Mesenchymal stem cell (in vitro differentiated cells and primary cell): ENCODE measurements around the gene SUN1.

Experiments
- DNase-seq: peaks from one replicate; pipeline ENCODE4 v3.0.0-alpha.2; 2013
- H2AFZ ChIP-seq: one replicate; pipeline ENCODE4 v1.6.1; 2013; ENCODE audit warnings: low read depth, mild to moderate bottlenecking, control low read depth, inconsistent platforms, low read length, moderate library complexity
- H2AK5ac ChIP-seq: 2 replicates; pipeline ENCODE4 v1.6.1; 2013; ENCODE audit warnings: low read length, moderate library complexity, mild to moderate bottlenecking, inconsistent platforms; ENCODE audit not compliant: severe bottlenecking
- H2BK120ac ChIP-seq: one replicate; pipeline ENCODE4 v1.6.1; 2013; ENCODE audit warnings: low read depth, mild to moderate bottlenecking, inconsistent platforms, low read length, moderate library complexity
- H2BK12ac ChIP-seq, 2 experiments: one replicate each; pipeline ENCODE4 v1.6.1; 2013; ENCODE audit warnings: inconsistent platforms in 2 of 2, low read length in 2 of 2, mild to moderate bottlenecking in 2 of 2, moderate library complexity in 2 of 2, control low read depth in 1 of 2
- H2BK15ac ChIP-seq: one replicate; pipeline ENCODE4 v1.6.1; 2013; ENCODE audit warnings: mild to moderate bottlenecking, low read depth, inconsistent platforms; ENCODE audit not compliant: poor library complexity, severe bottlenecking
- H2BK5ac ChIP-seq: 2 replicates; pipeline ENCODE4 v1.6.1; 2013; ENCODE audit warnings: low read depth, mild to moderate bottlenecking, low read length, control low read depth, inconsistent platforms; ENCODE audit not compliant: poor library complexity, severe bottlenecking
- H3K14ac ChIP-seq, 2 experiments: one replicate each; pipeline ENCODE4 v1.6.1; 2013; ENCODE audit warnings: inconsistent platforms in 2 of 2, low read length in 2 of 2, control low read depth in 1 of 2, mild to moderate bottlenecking in 1 of 2, moderate library complexity in 1 of 2
- H3K18ac ChIP-seq, 2 experiments: one replicate each; pipeline ENCODE4 v1.6.1; 2013; ENCODE audit warnings: inconsistent platforms in 2 of 2, low read length in 2 of 2, control low read depth in 1 of 2, low read depth in 1 of 2, mild to moderate bottlenecking in 1 of 2
- H3K23ac ChIP-seq, 2 experiments: one replicate each; pipeline ENCODE4 v1.6.1; 2013; ENCODE audit warnings: inconsistent platforms in 2 of 2, low read length in 2 of 2, mild to moderate bottlenecking in 2 of 2, moderate library complexity in 2 of 2, control low read depth in 1 of 2
- H3K27ac ChIP-seq: 2 replicates; pipeline ENCODE4 v1.5.1; 2013; ENCODE audit warnings: mild to moderate bottlenecking, moderate library complexity, low read length, control low read depth, inconsistent platforms; ENCODE audit not compliant: poor library complexity, severe bottlenecking
- H3K27me3 ChIP-seq, 2 experiments: 2 replicates each; pipeline versions ENCODE4 v1.6.1 to v1.7.0; 2013; ENCODE audit warnings: low read length in 2 of 2, mild to moderate bottlenecking in 2 of 2, moderate library complexity in 2 of 2, control low read depth in 1 of 2, inconsistent platforms in 1 of 2; ENCODE audit not compliant: control insufficient read depth in 1 of 2, insufficient read depth in 1 of 2
- H3K36me3 ChIP-seq, 2 experiments: 2 replicates each; pipeline versions ENCODE4 v1.6.1 to v1.7.0; 2013; ENCODE audit warnings: low read length in 2 of 2, control low read depth in 1 of 2, inconsistent platforms in 1 of 2, low read depth in 1 of 2, mild to moderate bottlenecking in 1 of 2; ENCODE audit not compliant: insufficient read depth in 2 of 2, control insufficient read depth in 1 of 2
- H3K4ac ChIP-seq, 2 experiments: one replicate each; pipeline ENCODE4 v1.6.1; 2013; ENCODE audit warnings: inconsistent platforms in 2 of 2, low read length in 2 of 2, mild to moderate bottlenecking in 2 of 2, moderate library complexity in 2 of 2, control low read depth in 1 of 2, low read depth in 1 of 2
- H3K4me1 ChIP-seq: 2 replicates; pipeline ENCODE4 v1.6.1; 2013; ENCODE audit warnings: low read depth, low read length, control low read depth; ENCODE audit not compliant: control insufficient read depth, insufficient read depth
- H3K4me2 ChIP-seq: 2 replicates; pipeline ENCODE4 v1.6.1; 2013; ENCODE audit warnings: low read length, mild to moderate bottlenecking, inconsistent platforms; ENCODE audit not compliant: poor library complexity, severe bottlenecking
- H3K4me3 ChIP-seq, 2 experiments: 2 replicates each; pipeline versions ENCODE4 v1.5.1 to v1.7.0; 2013; ENCODE audit warnings: low read length in 2 of 2, mild to moderate bottlenecking in 2 of 2, control low read depth in 1 of 2, low read depth in 1 of 2; ENCODE audit not compliant: insufficient read depth in 1 of 2
- H3K79me1 ChIP-seq: replicated peaks from 2 replicates; pipeline ENCODE4 v1.6.1; 2013; ENCODE audit warnings: mild to moderate bottlenecking, control low read depth, low read length, inconsistent platforms; ENCODE audit not compliant: poor library complexity, severe bottlenecking
- H3K9ac ChIP-seq: 2 replicates; pipeline ENCODE4 v1.7.0; 2013; ENCODE audit warnings: mild to moderate bottlenecking, low read length, moderate library complexity
- H3K9me3 ChIP-seq: 2 replicates; pipeline ENCODE4 v1.7.0; 2013; ENCODE audit warnings: mild to moderate bottlenecking, low read length; ENCODE audit not compliant: control insufficient read depth
- H4K8ac ChIP-seq: one replicate; pipeline ENCODE4 v1.6.1; 2013; ENCODE audit warnings: inconsistent platforms, mild to moderate bottlenecking, low read length, moderate library complexity
- H4K91ac ChIP-seq: one replicate; pipeline ENCODE4 v1.6.1; 2013; ENCODE audit warnings: mild to moderate bottlenecking, low read length, inconsistent platforms
- WGBS: methylation state at CpG from one replicate; pipeline ENCODE4 v1.1.7; 2013; ENCODE audit warnings: mixed read lengths; 5-methylcytosine and 5-hydroxymethylcytosine counted together

SUN1 gene

DNA sequence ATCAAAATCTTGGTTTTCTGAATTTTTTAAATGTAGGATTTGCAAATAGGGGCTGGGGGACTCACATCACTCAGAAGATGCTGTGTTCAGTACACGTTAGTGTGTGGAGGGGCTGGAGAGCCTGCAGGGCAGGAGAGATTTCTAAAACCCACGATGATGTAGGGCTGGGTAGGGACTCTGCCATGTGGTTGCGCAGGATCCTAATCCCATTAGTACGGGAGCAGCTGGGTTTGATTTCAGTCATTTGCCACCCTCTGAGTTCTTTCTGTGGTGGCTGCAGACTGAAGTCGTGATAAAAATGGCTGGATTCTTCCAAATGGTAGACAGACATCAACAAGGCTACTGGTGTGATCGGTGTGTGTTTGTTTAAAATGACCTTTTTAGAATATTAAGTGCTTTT is 29.9 kb downstream of the SUN1 start:
- WGBS = 92% methylated on average over 5 of the region's 6 CpGs
- Histone ChIP-seq H2AFZ (no peak overlapping the region), H3K27ac (no peak overlapping the region), H3K4me3 (no peak overlapping the region), H2BK5ac (no peak overlapping the region), H3K36me3 (peaks cover 78 to 91% of the 10 kb centered on the region in 2 experiments), H4K8ac (no peak overlapping the region), H3K4me2 (no peak overlapping the region), H3K9me3 (no peaks in the 10 kb centered on the region), H3K23ac (no peak overlapping the region), H3K14ac (no peak overlapping the region), H2BK12ac (no peak overlapping the region), H3K79me1 (peaks cover 31% of the 10 kb centered on the region), H2BK120ac (no peak overlapping the region), H2BK15ac (no peak overlapping the region), H3K4me1 (peaks cover 1% of the 10 kb centered on the region), H4K91ac (no peak overlapping the region), H2AK5ac (no peak overlapping the region), H3K27me3 (no peaks in the 10 kb centered on the region), H3K9ac (no peak overlapping the region), H3K4ac (no peak overlapping the region), H3K18ac (no peak overlapping the region)
- no peak for DNase-seq

DNA sequence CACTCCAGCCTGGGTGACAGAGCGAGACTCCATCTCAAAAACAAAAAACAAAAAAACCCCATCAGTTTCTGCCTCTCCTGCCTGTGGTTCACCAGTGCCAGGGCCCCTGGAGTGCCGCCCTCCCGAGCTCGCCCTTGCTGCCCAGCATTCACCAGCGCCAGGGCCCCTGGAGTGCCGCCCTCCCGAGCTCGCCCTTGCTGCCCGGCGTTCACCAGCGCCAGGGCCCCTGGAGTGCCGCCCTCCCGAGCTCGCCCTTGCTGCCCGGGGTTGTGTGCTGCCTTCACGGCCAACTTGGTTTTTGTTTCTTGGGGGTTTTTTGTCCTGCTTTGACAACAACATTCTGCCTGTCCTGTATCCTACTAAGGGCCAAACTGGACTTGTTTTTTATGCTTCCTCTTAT is 30.8 kb downstream of the SUN1 start:
- Histone ChIP-seq H4K8ac (no peak overlapping the region), H3K27me3 (no peaks in the 10 kb centered on the region), H3K9me3 (no peaks in the 10 kb centered on the region), H3K4me2 (no peak overlapping the region), H3K27ac (no peak overlapping the region), H3K14ac (no peak overlapping the region), H3K4me3 (no peak overlapping the region), H3K4ac (no peak overlapping the region), H3K4me1 (peaks cover 10% of the 10 kb centered on the region), H2BK5ac (no peak overlapping the region), H4K91ac (no peak overlapping the region), H3K79me1 (peaks cover 34% of the 10 kb centered on the region), H3K23ac (no peak overlapping the region), H3K36me3 (peaks cover 79 to 91% of the 10 kb centered on the region in 2 experiments), H2BK120ac (no peak overlapping the region), H3K9ac (no peak overlapping the region), H2AFZ (no peak overlapping the region), H2AK5ac (no peak overlapping the region), H2BK15ac (no peak overlapping the region), H3K18ac (no peak overlapping the region), H2BK12ac (no peak overlapping the region)
- no peak for DNase-seq
- WGBS = 92% methylated on average over 5 of the region's 16 CpGs

DNA sequence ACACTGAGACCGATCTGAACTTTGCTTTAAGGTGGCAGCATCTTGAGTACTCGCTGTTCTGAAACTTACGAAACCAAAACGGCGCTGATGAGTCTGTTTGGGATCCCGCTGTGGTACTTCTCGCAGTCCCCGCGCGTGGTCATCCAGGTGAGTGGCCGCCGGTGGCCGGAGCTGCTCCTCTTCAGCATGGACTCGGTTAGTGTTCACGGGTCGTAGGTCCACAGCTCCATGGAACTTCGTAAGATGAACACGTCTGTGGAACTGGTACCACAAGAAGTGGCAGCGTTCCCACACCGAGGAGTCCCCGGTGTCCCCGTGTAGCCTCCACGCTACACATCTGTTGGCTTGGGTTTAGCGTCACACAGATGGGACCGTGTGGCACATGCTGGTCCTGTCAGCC is 33.6 kb downstream of the SUN1 start:
- H3K14ac ChIP-seq = no peak overlapping the region

DNA sequence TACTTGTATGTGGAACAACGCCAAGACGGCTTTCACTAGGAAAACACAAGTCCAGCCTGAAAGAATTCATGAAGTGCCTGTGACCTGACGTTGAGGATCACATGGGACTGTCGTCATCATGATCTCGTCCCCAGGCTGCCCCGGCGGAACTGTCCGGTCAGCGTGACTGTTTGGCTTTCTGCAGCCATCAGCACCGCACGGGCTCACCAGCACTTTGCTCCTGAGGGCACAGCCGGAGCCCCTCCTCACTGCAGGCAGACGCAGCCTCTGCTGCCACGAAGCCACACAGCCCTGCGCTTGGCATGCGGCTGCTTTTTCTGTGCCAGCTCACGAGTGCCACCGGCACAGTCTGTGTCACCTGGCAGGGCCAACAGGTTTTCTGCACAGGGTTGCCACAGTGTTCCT is 34.7 kb downstream of the SUN1 start:
- H3K79me1 ChIP-seq = peaks cover 29% of the 10 kb centered on the region
- no peak overlapping the region for H3K23ac ChIP-seq
- DNase-seq = no peak
- no peak overlapping the region for H2AFZ ChIP-seq
- peak overlapping the region in 1 of 2 experiments; percentile 47 for H3K4me3 ChIP-seq
- no peak overlapping the region for H2BK12ac ChIP-seq
- WGBS = 97% methylated on average over 18 of the region's 18 CpGs
- H3K36me3 ChIP-seq = peaks cover 66 to 83% of the 10 kb centered on the region in 2 experiments
- H2BK15ac ChIP-seq = no peak overlapping the region
- H4K91ac ChIP-seq = no peak overlapping the region
- H3K14ac ChIP-seq = no peak overlapping the region
- H3K27ac ChIP-seq = no peak overlapping the region
- H4K8ac ChIP-seq = no peak overlapping the region
- no peak overlapping the region for H3K18ac ChIP-seq
- no peaks in the 10 kb centered on the region for H3K9me3 ChIP-seq
- no peak overlapping the region for H3K4me2 ChIP-seq
- peaks cover 14% of the 10 kb centered on the region for H3K4me1 ChIP-seq
- H3K9ac ChIP-seq = peak overlapping the region; percentile 83
- H3K4ac ChIP-seq = no peak overlapping the region
- H3K27me3 ChIP-seq = no peaks in the 10 kb centered on the region
- no peak overlapping the region for H2BK120ac ChIP-seq
- H2AK5ac ChIP-seq = no peak overlapping the region
- H2BK5ac ChIP-seq = no peak overlapping the region

More for the DNA sequence above, 33.6 kb downstream of the SUN1 start:
- Histone ChIP-seq H2AK5ac (no peak overlapping the region), H3K79me1 (peaks cover 34% of the 10 kb centered on the region), H3K27me3 (no peaks in the 10 kb centered on the region), H2AFZ (no peak overlapping the region), H2BK5ac (no peak overlapping the region), H3K4ac (peak overlapping the region in 1 of 2 experiments; percentile 17), H3K23ac (no peak overlapping the region), H2BK15ac (no peak overlapping the region), H3K9ac (no peak overlapping the region), H4K91ac (no peak overlapping the region), H3K4me2 (no peak overlapping the region), H2BK12ac (no peak overlapping the region), H4K8ac (no peak overlapping the region), H3K4me3 (no peak overlapping the region), H3K4me1 (peaks cover 13% of the 10 kb centered on the region), H3K27ac (no peak overlapping the region), H2BK120ac (no peak overlapping the region), H3K36me3 (peaks cover 73 to 85% of the 10 kb centered on the region in 2 experiments), H3K18ac (no peak overlapping the region), H3K9me3 (no peaks in the 10 kb centered on the region)
- WGBS = 98% methylated on average over 25 of the region's 25 CpGs
- DNase-seq = no peak
